ENCODE results near the gene SECISBP2L. TPM values are rescaled to one million over a fixed set of nuclear protein-coding genes. Genes with fewer than 3 reads are reported as not detected.

The SECISBP2L gene
- total RNA-seq, 1 experiment from 2014 or later = 33.2 TPM

GRCh38 chr15:49037546-49037940 lies 8.7 kb downstream of the SECISBP2L start:
- ChIA-PET CTCF (no interaction called here), POLR2A (ENCODE audit: unreplicated experiment) (no interaction called here)
- H3K27me3 ChIP-seq (ENCODE audit: insufficient read depth, low read depth) = no peaks in the 10 kb centered on the region
- peaks cover 22% of the 10 kb centered on the region for H3K79me2 ChIP-seq (ENCODE audit: low read depth)
- no TSS peak for BruUV-seq (replicated peaks)
- H3K4me3 ChIP-seq = no peak overlapping the region
- no peak for TF ChIP-seq EZH2 (IDR thresholded peaks at IDR 0.05; ENCODE audit: low read depth)
- no peak for TF ChIP-seq CTCF (conservative IDR thresholded peaks at IDR 0.05)
- no peak overlapping the region for H3K4me2 ChIP-seq
- H3K27ac ChIP-seq = no peak overlapping the region
- H3K9me3 ChIP-seq (ENCODE audit: insufficient read depth, low read depth) = no peaks in the 10 kb centered on the region
- H3K4me1 ChIP-seq (replicated peaks; ENCODE audit: insufficient read depth) = no peaks in the 10 kb centered on the region
- no peaks in the 10 kb centered on the region for H3K9me2 ChIP-seq (ENCODE audit: insufficient read depth)
- no peaks in the 10 kb centered on the region for H3F3A ChIP-seq (ENCODE audit: insufficient read depth, low read depth)
- no peaks in the 10 kb centered on the region for H3K36me3 ChIP-seq (ENCODE audit: low read depth)
- no peak for DNase-seq
- intact Hi-C loops (cut with micrococcal nuclease; ENCODE audit: unreplicated experiment) = no loop called here
- no peak overlapping the region for H2AFZ ChIP-seq
- no peaks in the 10 kb centered on the region for H4K20me1 ChIP-seq (ENCODE audit: insufficient read depth)

GRCh38 chr15:49036650-49037545 lies 9.3 kb downstream of the SECISBP2L start:
- no TSS peak for BruUV-seq (replicated peaks)
- ChIA-PET POLR2A (ENCODE audit: unreplicated experiment) (no interaction called here), CTCF (no interaction called here)
- Histone ChIP-seq H3K9me3 (ENCODE audit: insufficient read depth, low read depth) (no peaks in the 10 kb centered on the region), H3K9me2 (ENCODE audit: insufficient read depth) (no peaks in the 10 kb centered on the region), H3K27me3 (ENCODE audit: insufficient read depth, low read depth) (no peaks in the 10 kb centered on the region), H2AFZ (no peak overlapping the region), H3K27ac (no peak overlapping the region), H3K4me3 (no peak overlapping the region), H3K4me2 (no peak overlapping the region), H3K4me1 (replicated peaks; ENCODE audit: insufficient read depth) (no peaks in the 10 kb centered on the region), H3F3A (ENCODE audit: insufficient read depth, low read depth) (no peaks in the 10 kb centered on the region), H4K20me1 (ENCODE audit: insufficient read depth) (no peaks in the 10 kb centered on the region), H3K79me2 (ENCODE audit: low read depth) (peaks cover 16% of the 10 kb centered on the region), H3K36me3 (ENCODE audit: low read depth) (no peaks in the 10 kb centered on the region)
- intact Hi-C loops (cut with micrococcal nuclease; ENCODE audit: unreplicated experiment) = no loop called here
- no peak for DNase-seq
- TF ChIP-seq CTCF (conservative IDR thresholded peaks at IDR 0.05) = no peak
- no peak for TF ChIP-seq EZH2 (IDR thresholded peaks at IDR 0.05; ENCODE audit: low read depth)

GRCh38 chr15:49035825-49036224 lies 10.4 kb downstream of the SECISBP2L start:
- Histone ChIP-seq H3K36me3 (ENCODE audit: low read depth) (no peaks in the 10 kb centered on the region), H4K20me1 (ENCODE audit: insufficient read depth) (no peaks in the 10 kb centered on the region), H2AFZ (no peak overlapping the region), H3K4me1 (replicated peaks; ENCODE audit: insufficient read depth) (no peaks in the 10 kb centered on the region), H3K9me2 (ENCODE audit: insufficient read depth) (no peaks in the 10 kb centered on the region), H3K79me2 (ENCODE audit: low read depth) (peaks cover 5% of the 10 kb centered on the region), H3F3A (ENCODE audit: insufficient read depth, low read depth) (no peaks in the 10 kb centered on the region), H3K4me3 (no peak overlapping the region), H3K4me2 (no peak overlapping the region), H3K27me3 (ENCODE audit: insufficient read depth, low read depth) (no peaks in the 10 kb centered on the region), H3K9me3 (ENCODE audit: insufficient read depth, low read depth) (no peaks in the 10 kb centered on the region), H3K27ac (no peak overlapping the region)
- TF ChIP-seq CTCF (conservative IDR thresholded peaks at IDR 0.05) (no peak), EZH2 (IDR thresholded peaks at IDR 0.05; ENCODE audit: low read depth) (no peak)
- intact Hi-C loops (cut with micrococcal nuclease; ENCODE audit: unreplicated experiment) = no loop called here
- POLR2A ChIA-PET (ENCODE audit: unreplicated experiment) = no interaction called here
- no peak for DNase-seq
- CTCF ChIA-PET = no interaction called here
- no TSS peak for BruUV-seq (replicated peaks)
